HepG2 (cell line): ENCODE results near the gene TMEM8B.

ENCODE experiments used
- EZH2 ChIP-seq: conservative IDR thresholded peaks from 2 replicates; pipeline ENCODE4 v1.6.1; 2012; ENCODE audit warnings: mild to moderate bottlenecking, low read depth, low read length, moderate library complexity
- MIXL1 ChIP-seq: IDR thresholded peaks from 2 replicates; pipeline ENCODE4 v1.6.1; 2016
- POLR2A ChIP-seq, 2 experiments: IDR thresholded peaks; 2 replicates each; pipeline ENCODE4 v1.6.1; 2011; ENCODE audit warnings: low read depth in 2 of 2, low read length in 2 of 2, mild to moderate bottlenecking in 1 of 2, moderate library complexity in 1 of 2; ENCODE audit not compliant: insufficient read depth in 1 of 2
- RBAK ChIP-seq: sonication (generic); formaldehyde crosslinking; IDR thresholded peaks from 2 replicates; pipeline ENCODE4 v1.5.1; 2020; ENCODE audit warnings: mild to moderate bottlenecking, missing genetic modification reagents
- RFX5 ChIP-seq: IDR thresholded peaks from 2 replicates; pipeline ENCODE4 v1.6.1; 2011; ENCODE audit warnings: low read depth, low read length, improper control_type of control experiment
- SRSF1 ChIP-seq: fragments of 200-400 bp; formaldehyde crosslinking; optimal IDR thresholded peaks from 2 replicates; pipeline ENCODE3; 2017; ENCODE audit warnings: mild to moderate bottlenecking, low read depth, low read length, moderate library complexity
- ZBTB33 ChIP-seq: sonication (generic); formaldehyde crosslinking; IDR thresholded peaks from 2 replicates; pipeline ENCODE4 v1.4.0; 2020; ENCODE audit warnings: missing genetic modification reagents
- ZFP1 ChIP-seq: IDR thresholded peaks from 2 replicates; pipeline ENCODE4 v1.6.1; 2016
- ZMYM4 ChIP-seq: sonication (generic); formaldehyde crosslinking; IDR thresholded peaks from 2 replicates; pipeline ENCODE4 v1.8.1; 2023; ENCODE audit warnings: mild to moderate bottlenecking, missing genetic modification reagents
- ZNF687 ChIP-seq: sonication (generic); formaldehyde crosslinking; IDR thresholded peaks from 2 replicates; pipeline ENCODE4 v1.5.1; 2020; ENCODE audit warnings: mild to moderate bottlenecking, missing genetic modification reagents, moderate library complexity
- ZNF749 ChIP-seq: sonication (generic); formaldehyde crosslinking; IDR thresholded peaks from 2 replicates; pipeline ENCODE4 v1.8.0; 2022; ENCODE audit warnings: mild to moderate bottlenecking, missing genetic modification reagents, moderate library complexity, borderline replicate concordance
- TF ChIP-seq, protein P1 (sequence below): sonication (generic); formaldehyde crosslinking; IDR thresholded peaks from 2 replicates; pipeline ENCODE4 v1.4.0; 2020; ENCODE audit warnings: missing genetic modification reagents
- TF ChIP-seq, protein P2 (sequence below): sonication (generic); formaldehyde crosslinking; conservative IDR thresholded peaks from 2 replicates; pipeline ENCODE4 v1.8.0; 2022; ENCODE audit warnings: mild to moderate bottlenecking, moderate library complexity, missing genetic modification reagents

DNA sequence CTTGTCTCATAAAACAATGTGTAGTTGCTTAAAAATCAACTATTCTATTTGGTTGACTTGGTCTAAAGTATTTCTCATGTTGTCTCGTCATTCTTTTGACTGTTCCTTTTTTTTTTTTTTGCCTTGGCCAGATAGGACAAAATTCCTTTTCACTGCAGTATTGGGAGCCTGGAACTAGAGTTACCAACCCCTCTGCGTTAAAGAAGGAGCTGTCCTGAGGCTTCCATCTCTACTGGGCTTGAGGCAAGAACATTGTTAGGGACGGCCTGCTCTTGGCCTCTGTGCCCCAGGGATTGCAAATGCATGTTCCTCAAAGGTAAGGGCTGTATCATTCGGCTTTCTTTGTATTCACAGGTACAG lies 39.0 kb upstream of the TMEM8B start:
- no peak for TF ChIP-seq MIXL1 (CRISPR knock-in tag)
- no peak for TF ChIP-seq ZMYM4
- no peak for TF ChIP-seq POLR2A (IDR thresholded peaks at IDR 0.05; ENCODE audit: insufficient read depth in 1 of 2, low read depth in 2 of 2, low read length in 2 of 2)
- TF ChIP-seq ZFP1 (CRISPR knock-in tag), result no peak
- TF ChIP-seq SRSF1, result no peak
- no peak for TF ChIP-seq RFX5
- no peak for TF ChIP-seq RBAK (CRISPR knock-in tag)
- no peak for TF ChIP-seq ZBTB33 (CRISPR knock-in tag)
- TF ChIP-seq, protein P1, sequence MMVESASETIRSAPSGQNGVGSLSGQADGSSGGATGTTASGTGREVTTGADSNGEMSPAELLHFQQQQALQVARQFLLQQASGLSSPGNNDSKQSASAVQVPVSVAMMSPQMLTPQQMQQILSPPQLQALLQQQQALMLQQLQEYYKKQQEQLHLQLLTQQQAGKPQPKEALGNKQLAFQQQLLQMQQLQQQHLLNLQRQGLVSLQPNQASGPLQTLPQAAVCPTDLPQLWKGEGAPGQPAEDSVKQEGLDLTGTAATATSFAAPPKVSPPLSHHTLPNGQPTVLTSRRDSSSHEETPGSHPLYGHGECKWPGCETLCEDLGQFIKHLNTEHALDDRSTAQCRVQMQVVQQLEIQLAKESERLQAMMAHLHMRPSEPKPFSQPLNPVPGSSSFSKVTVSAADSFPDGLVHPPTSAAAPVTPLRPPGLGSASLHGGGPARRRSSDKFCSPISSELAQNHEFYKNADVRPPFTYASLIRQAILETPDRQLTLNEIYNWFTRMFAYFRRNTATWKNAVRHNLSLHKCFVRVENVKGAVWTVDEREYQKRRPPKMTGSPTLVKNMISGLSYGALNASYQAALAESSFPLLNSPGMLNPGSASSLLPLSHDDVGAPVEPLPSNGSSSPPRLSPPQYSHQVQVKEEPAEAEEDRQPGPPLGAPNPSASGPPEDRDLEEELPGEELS (CRISPR knock-in tag), result no peak
- TF ChIP-seq ZNF749 (CRISPR knock-in tag), result no peak
- no peak for TF ChIP-seq EZH2
- TF ChIP-seq, protein P2, sequence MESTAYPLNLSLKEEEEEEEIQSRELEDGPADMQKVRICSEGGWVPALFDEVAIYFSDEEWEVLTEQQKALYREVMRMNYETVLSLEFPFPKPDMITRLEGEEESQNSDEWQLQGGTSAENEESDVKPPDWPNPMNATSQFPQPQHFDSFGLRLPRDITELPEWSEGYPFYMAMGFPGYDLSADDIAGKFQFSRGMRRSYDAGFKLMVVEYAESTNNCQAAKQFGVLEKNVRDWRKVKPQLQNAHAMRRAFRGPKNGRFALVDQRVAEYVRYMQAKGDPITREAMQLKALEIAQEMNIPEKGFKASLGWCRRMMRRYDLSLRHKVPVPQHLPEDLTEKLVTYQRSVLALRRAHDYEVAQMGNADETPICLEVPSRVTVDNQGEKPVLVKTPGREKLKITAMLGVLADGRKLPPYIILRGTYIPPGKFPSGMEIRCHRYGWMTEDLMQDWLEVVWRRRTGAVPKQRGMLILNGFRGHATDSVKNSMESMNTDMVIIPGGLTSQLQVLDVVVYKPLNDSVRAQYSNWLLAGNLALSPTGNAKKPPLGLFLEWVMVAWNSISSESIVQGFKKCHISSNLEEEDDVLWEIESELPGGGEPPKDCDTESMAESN (CRISPR knock-in tag), result no peak
- no peak for TF ChIP-seq ZNF687 (CRISPR knock-in tag)
